Measurements from ENCODE around the gene C1QL4.
"Not testable (repeated sequence)": the region's sequence is repeated elsewhere in the genome, so short reads cannot be mapped to it uniquely, and the experiment has no call there.

C1QL4 gene

GRCh38 chr12:49336645-49337584, at the start of gene C1QL4:
Gene C1QL4, minus strand, starts transcription at chr12:49337188. Its CDS starts 711 bp downstream, at chr12:49336477.
- no peak for DNase-seq

GRCh38 chr12:49380184-49380583, 43.2 kb upstream of the C1QL4 start:
- not testable (repeated sequence) for DNase-seq

GRCh38 chr12:49377386-49377785, 40.4 kb upstream of the C1QL4 start:
- DNase-seq: no peak

GRCh38 chr12:49375406-49375805, 38.4 kb upstream of the C1QL4 start:
- DNase-seq: no peak

GRCh38 chr12:49370539-49370938, 33.6 kb upstream of the C1QL4 start:
- DNase-seq: no peak

GRCh38 chr12:49369411-49370145, 32.6 kb upstream of the C1QL4 start:
- DNase-seq: no peak

GRCh38 chr12:49368240-49368600, 31.2 kb upstream of the C1QL4 start:
- DNase-seq: no peak

- DNase-seq: no peak
Observed at GRCh38 chr12:49367381-49368239, 30.6 kb upstream of the C1QL4 start, which contains the start of gene SPATS2. Gene SPATS2, plus strand, starts transcription at chr12:49367462. Its CDS starts 93,551 bp downstream, at chr12:49461013.

GRCh38 chr12:49366652-49367380, 29.8 kb upstream of the C1QL4 start:
- peak; percentile 70 for DNase-seq

- no peak for DNase-seq
Observed at GRCh38 chr12:49366096-49366651, 29.2 kb upstream of the C1QL4 start.

- DNase-seq: no peak
Observed at GRCh38 chr12:49365542-49365941, 28.6 kb upstream of the C1QL4 start.

- DNase-seq: no peak
Observed at GRCh38 chr12:49364989-49365388, 28.0 kb upstream of the C1QL4 start.

GRCh38 chr12:49362077-49362476, 25.1 kb upstream of the C1QL4 start:
- DNase-seq: no peak

- no peak for DNase-seq
Observed at GRCh38 chr12:49359671-49360070, 22.7 kb upstream of the C1QL4 start.

- DNase-seq: peak; percentile 54
Observed at GRCh38 chr12:49358483-49359141, 21.6 kb upstream of the C1QL4 start.

- no peak for DNase-seq
Observed at GRCh38 chr12:49357103-49357678, 20.2 kb upstream of the C1QL4 start.

- no peak for DNase-seq
Observed at GRCh38 chr12:49355913-49356312, 18.9 kb upstream of the C1QL4 start.

- DNase-seq: no peak
Observed at GRCh38 chr12:49352351-49352750, 15.4 kb upstream of the C1QL4 start.

- DNase-seq: no peak
Observed at GRCh38 chr12:49349266-49349665, 12.3 kb upstream of the C1QL4 start.

GRCh38 chr12:49348781-49349180, 11.8 kb upstream of the C1QL4 start:
- no peak for DNase-seq

All from DMS 273 treated with DMSO at 0.1 percent for 48 hours (cell line).